Thoracic aorta (tissue), 2 donors: ENCODE data around the gene IAH1. TPM values are rescaled to one million over a fixed set of nuclear protein-coding genes. Genes with fewer than 3 reads are reported as not detected.
A peak's percentile ranks its signal among the peaks of the same experiment; 100 is the strongest.

Experiments used
- ATAC-seq: fragments of 150-250 bp; one replicate; pipeline ENCODE4 v1.8.0; 2017; ENCODE audit warnings: low read depth; ENCODE audit not compliant: insufficient number of reproducible peaks, low FRiP score
- DNase-seq: peaks from one replicate; pipeline ENCODE4 v3.0.0-alpha.2; 2020; ENCODE audit warnings: low spot score
- H3K27ac ChIP-seq, 2 donors: fragments of 200-600 bp; sonication (generic); 1 replicate in 1 of 2; 2 replicates in 1 of 2; pipeline ENCODE4 v1.5.1; 2016; ENCODE audit warnings: mild to moderate bottlenecking in 2 of 2, moderate library complexity in 2 of 2
- H3K27me3 ChIP-seq: fragments of 200-600 bp; sonication (generic); replicated peaks from 2 replicates; pipeline ENCODE4 v1.6.0; 2016; ENCODE audit warnings: mild to moderate bottlenecking; ENCODE audit not compliant: insufficient read depth
- H3K36me3 ChIP-seq: fragments of 200-600 bp; sonication (generic); one replicate; pipeline ENCODE4 v1.5.1; 2016
- H3K4me1 ChIP-seq, 2 donors: fragments of 200-600 bp; sonication (generic); 1 replicate in 1 of 2; 2 replicates in 1 of 2; pipeline versions ENCODE4 v1.5.1 to v1.6.0; 2016; ENCODE audit warnings: low read depth in 2 of 2, mild to moderate bottlenecking in 1 of 2; ENCODE audit not compliant: control insufficient read depth in 1 of 2
- H3K4me3 ChIP-seq: fragments of 200-600 bp; sonication (generic); 2 replicates; pipeline ENCODE4 v1.5.1; 2016; ENCODE audit warnings: mild to moderate bottlenecking
- H3K9me3 ChIP-seq: fragments of 200-600 bp; sonication (generic); 2 replicates; pipeline ENCODE4 v1.5.1; 2016
- total RNA-seq, 2 donors: library from RNA; depleted of rRNA; stranded (reverse); fragments of >200 nt; gene quantifications; one replicate each; pipeline versions ENCODE4 v1.1.0 to v1.2.3, GENCODE V29; 2016
- TF ChIP-seq, protein P1 (sequence below): fragments of 200-600 bp; sonication (generic); IDR thresholded peaks from one replicate; pipeline ENCODE4 v1.5.1; 2019; ENCODE audit warnings: antibody characterized with exemption

Gene IAH1
- total RNA-seq = 10 to 100 TPM; 48.1 to 53.6 TPM

DNA sequence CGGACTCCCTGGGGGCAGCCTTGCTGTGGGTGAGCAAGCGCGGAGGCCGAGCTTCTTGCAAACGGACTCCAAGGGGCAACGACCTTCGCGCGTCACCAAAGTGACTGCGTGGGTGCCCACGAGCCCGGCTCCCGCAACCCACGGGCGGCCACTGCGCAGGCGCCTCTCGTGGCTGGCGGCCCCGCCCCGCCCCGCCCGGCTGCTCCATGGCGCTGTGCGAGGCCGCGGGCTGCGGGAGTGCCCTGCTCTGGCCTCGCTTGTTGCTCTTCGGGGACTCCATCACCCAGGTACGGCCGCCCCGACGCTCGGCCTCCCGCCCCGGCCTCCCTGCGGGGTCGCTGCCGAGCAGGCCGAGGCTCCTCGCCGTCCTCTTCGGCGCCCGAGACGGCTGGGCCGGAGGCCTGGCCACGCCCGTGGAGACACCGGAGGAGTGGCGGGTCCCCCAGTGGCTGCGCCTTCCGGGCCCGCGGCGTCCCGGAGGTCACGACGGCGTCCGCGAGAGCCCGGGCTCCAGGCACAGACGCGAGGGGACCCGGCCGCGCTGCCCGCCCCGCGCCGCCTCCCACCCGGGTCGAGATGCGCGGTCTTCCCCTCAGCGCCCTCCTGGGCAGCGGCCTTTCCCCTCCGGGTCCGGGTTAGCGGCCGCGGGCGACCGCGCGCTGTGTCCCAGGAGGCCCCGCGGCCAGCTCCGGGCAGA is at the start of gene IAH1:
IAH1 (plus strand) TSS at position 191 of the 697 bp plus-strand sequence; CDS start at position 207, 16 bp downstream.
- DNase-seq (no peak), ATAC-seq (peak; percentile 45)
- Histone ChIP-seq H3K4me3 (peak within 1 kb of the TSS; percentile 89), H3K27ac (peak within 1 kb of the TSS; percentile 76 to 84), H3K4me1 (peaks cover 11 to 44% of the 10 kb centered on the region in 2 donors), H3K36me3 (no peaks in the 10 kb centered on the region), H3K9me3 (no peaks in the 10 kb centered on the region), H3K27me3 (no peaks in the 10 kb centered on the region)
- TF ChIP-seq, protein P1, sequence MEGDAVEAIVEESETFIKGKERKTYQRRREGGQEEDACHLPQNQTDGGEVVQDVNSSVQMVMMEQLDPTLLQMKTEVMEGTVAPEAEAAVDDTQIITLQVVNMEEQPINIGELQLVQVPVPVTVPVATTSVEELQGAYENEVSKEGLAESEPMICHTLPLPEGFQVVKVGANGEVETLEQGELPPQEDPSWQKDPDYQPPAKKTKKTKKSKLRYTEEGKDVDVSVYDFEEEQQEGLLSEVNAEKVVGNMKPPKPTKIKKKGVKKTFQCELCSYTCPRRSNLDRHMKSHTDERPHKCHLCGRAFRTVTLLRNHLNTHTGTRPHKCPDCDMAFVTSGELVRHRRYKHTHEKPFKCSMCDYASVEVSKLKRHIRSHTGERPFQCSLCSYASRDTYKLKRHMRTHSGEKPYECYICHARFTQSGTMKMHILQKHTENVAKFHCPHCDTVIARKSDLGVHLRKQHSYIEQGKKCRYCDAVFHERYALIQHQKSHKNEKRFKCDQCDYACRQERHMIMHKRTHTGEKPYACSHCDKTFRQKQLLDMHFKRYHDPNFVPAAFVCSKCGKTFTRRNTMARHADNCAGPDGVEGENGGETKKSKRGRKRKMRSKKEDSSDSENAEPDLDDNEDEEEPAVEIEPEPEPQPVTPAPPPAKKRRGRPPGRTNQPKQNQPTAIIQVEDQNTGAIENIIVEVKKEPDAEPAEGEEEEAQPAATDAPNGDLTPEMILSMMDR = no peak

- DNase-seq (no peak), ATAC-seq (no peak)
- H3K4me3 ChIP-seq = no peak overlapping the region
- TF ChIP-seq, protein P1 = no peak
- H3K27ac ChIP-seq = no peak overlapping the region
- peaks cover 0 to 10% of the 10 kb centered on the region in 2 donors for H3K4me1 ChIP-seq
- H3K27me3 ChIP-seq = no peaks in the 10 kb centered on the region
- peaks cover 31% of the 10 kb centered on the region for H3K36me3 ChIP-seq
- no peaks in the 10 kb centered on the region for H3K9me3 ChIP-seq
Observed at GRCh38 chr2:9428965-9429577, 45.3 kb upstream of the IAH1 start.

DNA sequence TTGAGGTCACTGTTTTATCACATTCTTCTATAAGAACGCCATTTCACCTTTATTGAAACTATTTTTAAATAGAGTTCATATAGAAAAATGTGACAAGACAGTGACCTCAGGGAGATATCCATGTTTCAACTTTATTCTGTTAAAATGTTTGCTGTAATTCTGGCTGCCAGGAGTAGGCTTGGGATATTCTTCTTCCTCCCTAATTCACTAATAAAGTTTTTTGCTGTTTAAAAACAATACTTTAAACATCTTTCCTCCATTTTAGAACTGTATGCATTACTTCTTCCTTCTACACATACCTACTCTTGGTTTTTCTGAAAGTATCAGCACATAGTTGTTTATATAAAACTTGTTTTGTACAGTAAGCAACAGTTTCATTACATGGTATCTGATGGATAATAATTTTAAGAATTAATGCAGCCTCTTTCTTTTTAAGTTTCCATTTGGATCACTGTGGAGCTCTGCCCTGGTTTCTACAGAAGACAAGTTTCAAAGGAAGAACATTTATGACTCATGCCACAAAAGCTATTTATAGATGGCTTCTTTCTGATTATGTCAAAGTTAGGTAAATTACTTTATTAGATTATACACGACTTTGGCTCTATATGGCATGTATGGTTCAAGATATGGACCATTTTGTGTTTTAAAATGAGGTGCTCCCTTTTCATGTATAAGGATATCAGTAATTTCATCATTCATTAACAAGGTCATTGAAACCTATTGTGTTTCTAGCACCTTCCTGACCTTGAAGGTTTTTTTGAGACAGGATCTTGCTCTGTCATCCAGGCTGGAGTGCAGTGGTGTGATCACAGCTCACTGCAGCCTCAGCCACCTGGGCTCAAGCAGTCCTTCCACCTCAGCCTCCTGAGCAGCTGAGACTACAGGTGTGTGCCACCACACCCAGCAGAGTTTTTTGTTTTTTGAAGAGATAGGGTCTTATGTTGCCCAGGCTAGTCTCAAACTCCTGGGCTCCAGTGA is 43.7 kb upstream of the IAH1 start:
- no peak overlapping the region for H3K27ac ChIP-seq
- no peaks in the 10 kb centered on the region for H3K4me1 ChIP-seq
- no peak for ATAC-seq
- DNase-seq = no peak
- H3K9me3 ChIP-seq = no peaks in the 10 kb centered on the region
- H3K36me3 ChIP-seq = peaks cover 31% of the 10 kb centered on the region
- no peak overlapping the region for H3K4me3 ChIP-seq
- TF ChIP-seq, protein P1 = no peak
- no peaks in the 10 kb centered on the region for H3K27me3 ChIP-seq

GRCh38 chr2:9434489-9434888 is 39.9 kb upstream of the IAH1 start:
- peaks cover 44% of the 10 kb centered on the region for H3K36me3 ChIP-seq
- H3K4me1 ChIP-seq = no peaks in the 10 kb centered on the region
- DNase-seq (no peak), ATAC-seq (no peak)
- TF ChIP-seq, protein P1 = no peak
- H3K27me3 ChIP-seq = no peaks in the 10 kb centered on the region
- H3K9me3 ChIP-seq = no peaks in the 10 kb centered on the region
- no peak overlapping the region for H3K27ac ChIP-seq
- H3K4me3 ChIP-seq = no peak overlapping the region

DNA sequence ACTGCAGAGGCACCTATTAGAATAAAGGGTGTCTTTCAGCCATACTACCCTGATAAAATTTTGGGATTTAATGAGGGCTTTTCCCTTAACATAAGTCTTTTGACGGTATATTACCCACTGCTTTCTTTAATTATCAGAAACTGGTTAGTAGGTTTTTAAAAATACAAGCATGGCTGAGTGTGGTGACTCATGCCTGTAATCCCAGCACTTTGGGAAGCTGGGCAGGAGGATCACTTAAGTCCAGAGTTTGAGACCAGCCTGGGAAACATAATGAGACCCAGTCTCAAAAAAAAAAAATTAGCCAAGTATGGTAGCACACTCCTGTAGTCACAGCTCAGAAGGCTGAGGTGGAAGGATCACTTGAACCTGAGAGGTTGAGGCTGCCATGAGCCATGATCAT is 34.8 kb upstream of the IAH1 start:
- no peaks in the 10 kb centered on the region for H3K4me1 ChIP-seq
- no peaks in the 10 kb centered on the region for H3K9me3 ChIP-seq
- no peak overlapping the region for H3K4me3 ChIP-seq
- TF ChIP-seq, protein P1 = no peak
- DNase-seq (no peak), ATAC-seq (no peak)
- no peaks in the 10 kb centered on the region for H3K27me3 ChIP-seq
- no peak overlapping the region for H3K27ac ChIP-seq
- H3K36me3 ChIP-seq = peaks cover 24% of the 10 kb centered on the region
